IMR-90 (cell line): ENCODE data around the gene ZNF385B. TPM values are rescaled to one million over a fixed set of nuclear protein-coding genes. Genes with fewer than 3 reads are reported as not detected.

Source experiments
- ATAC-seq: fragments of 200-7000 bp; cut with Tn5 transposase; 2 replicates; pipeline ENCODE4 v1.9.1; 2020; ENCODE audit warnings: low read depth, mild to moderate bottlenecking, moderate library complexity
- BruUV-seq: library from RNA; stranded (reverse); fragments of 400-500 nt; replicated peaks from 2 replicates; lab custom pipeline; 2021; lab: Mats Ljungman, UMichigan
- CTCF ChIA-PET: fragments of 300-600 bp; formaldehyde crosslinking; extraction: SDS; loops from one replicate; lab custom pipeline; 2021; ENCODE audit warnings: antibody characterized with exemption; lab: Yijun Ruan, JAX
- POLR2A ChIA-PET: fragments of 300-600 bp; sonication (Branson Sonifier 250); formaldehyde crosslinking; loops from one replicate; lab custom pipeline; 2022; ENCODE audit warnings: antibody characterized with exemption; ENCODE audit not compliant: unreplicated experiment; lab: Charles Lee
- DNase-seq: peaks from one replicate; pipeline ENCODE4 v3.0.0; 2013
- H2AFZ ChIP-seq: replicated peaks from 2 replicates; pipeline ENCODE3; 2013; ENCODE audit warnings: low read length, mild to moderate bottlenecking; ENCODE audit not compliant: poor library complexity
- H2AK5ac ChIP-seq: 2 replicates; pipeline ENCODE4 v1.6.1; 2013; ENCODE audit warnings: low read depth, low read length, inconsistent platforms
- H2AK9ac ChIP-seq: replicated peaks from 2 replicates; pipeline ENCODE3; 2013; ENCODE audit warnings: mild to moderate bottlenecking, low read depth, low read length, moderate library complexity; ENCODE audit not compliant: poor library complexity
- H2BK120ac ChIP-seq: 2 replicates; pipeline ENCODE4 v1.6.1; 2013; ENCODE audit warnings: low read depth, low read length, inconsistent platforms
- H2BK15ac ChIP-seq: 3 replicates; pipeline ENCODE4 v1.6.1; 2013; ENCODE audit warnings: low read depth, low read length, inconsistent platforms
- H2BK20ac ChIP-seq: 2 replicates; pipeline ENCODE4 v1.6.1; 2013; ENCODE audit warnings: low read depth, mild to moderate bottlenecking, inconsistent platforms, low read length, moderate library complexity
- H2BK5ac ChIP-seq: 2 replicates; pipeline ENCODE4 v1.6.1; 2013; ENCODE audit warnings: mild to moderate bottlenecking, low read depth, low read length, inconsistent platforms; ENCODE audit not compliant: poor library complexity, severe bottlenecking
- H3K14ac ChIP-seq: replicated peaks from 2 replicates; pipeline ENCODE4 v1.6.1; 2013; ENCODE audit warnings: low read depth, low read length, inconsistent platforms
- H3K18ac ChIP-seq: 2 replicates; pipeline ENCODE4 v1.6.1; 2013; ENCODE audit warnings: low read depth, low read length, control low read depth
- H3K23ac ChIP-seq: 2 replicates; pipeline ENCODE4 v1.6.1; 2013; ENCODE audit warnings: low read depth, low read length, inconsistent platforms
- H3K27ac ChIP-seq: 2 replicates; pipeline ENCODE4 v1.5.1; 2013; ENCODE audit warnings: mild to moderate bottlenecking, control low read depth, low read length; ENCODE audit not compliant: insufficient read depth
- H3K27me3 ChIP-seq: 2 replicates; pipeline ENCODE4 v1.6.1; 2013; ENCODE audit warnings: low read length; ENCODE audit not compliant: control insufficient read depth, insufficient read depth
- H3K36me3 ChIP-seq: 2 replicates; pipeline ENCODE4 v1.6.1; 2013; ENCODE audit warnings: low read length, mixed read lengths; ENCODE audit not compliant: control insufficient read depth, insufficient read depth
- H3K4ac ChIP-seq: 2 replicates; pipeline ENCODE4 v1.6.1; 2013; ENCODE audit warnings: low read depth, low read length, inconsistent platforms
- H3K4me1 ChIP-seq: 2 replicates; pipeline ENCODE4 v1.6.1; 2013; ENCODE audit warnings: low read length, mixed read lengths; ENCODE audit not compliant: control insufficient read depth, insufficient read depth
- H3K4me2 ChIP-seq: 2 replicates; pipeline ENCODE4 v1.6.1; 2013; ENCODE audit warnings: low read depth, mild to moderate bottlenecking, control low read depth, low read length, moderate library complexity
- H3K4me3 ChIP-seq: 2 replicates; pipeline ENCODE4 v1.5.1; 2013; ENCODE audit warnings: low read depth, mild to moderate bottlenecking, control low read depth, low read length, moderate library complexity; ENCODE audit not compliant: insufficient read depth
- H3K56ac ChIP-seq: 2 replicates; pipeline ENCODE4 v1.6.1; 2013; ENCODE audit warnings: low read length, inconsistent platforms; ENCODE audit not compliant: insufficient read depth; ENCODE audit errors: extremely low read depth
- H3K79me1 ChIP-seq, 2 experiments: 2 replicates each; pipeline ENCODE4 v1.6.1; 2013; ENCODE audit warnings: low read length in 2 of 2, inconsistent platforms in 1 of 2, low read depth in 1 of 2
- H3K9ac ChIP-seq: 2 replicates; pipeline ENCODE4 v1.6.1; 2013; ENCODE audit warnings: low read depth, low read length, control low read depth
- H3K9me1 ChIP-seq: 2 replicates; pipeline ENCODE4 v1.6.1; 2013; ENCODE audit warnings: low read length, inconsistent platforms; ENCODE audit not compliant: insufficient read depth
- H3K9me3 ChIP-seq: 2 replicates; pipeline ENCODE4 v1.6.1; 2013; ENCODE audit warnings: low read length; ENCODE audit not compliant: control insufficient read depth, insufficient read depth
- H4K20me1 ChIP-seq: 2 replicates; pipeline ENCODE4 v1.6.1; 2013; ENCODE audit warnings: low read length, inconsistent platforms; ENCODE audit not compliant: insufficient read depth
- H4K5ac ChIP-seq: 2 replicates; pipeline ENCODE4 v1.6.1; 2013; ENCODE audit warnings: mild to moderate bottlenecking, low read depth, low read length, control low read depth
- H4K8ac ChIP-seq, 2 experiments: 2 replicates each; pipeline ENCODE4 v1.6.1; 2013; ENCODE audit warnings: low read depth in 2 of 2, low read length in 2 of 2, control low read depth in 1 of 2, inconsistent platforms in 1 of 2
- H4K91ac ChIP-seq: 2 replicates; pipeline ENCODE4 v1.6.1; 2013; ENCODE audit warnings: low read depth, low read length, inconsistent platforms; ENCODE audit not compliant: insufficient read depth
- BHLHE40 ChIP-seq: fragments of 150-350 bp; IDR thresholded peaks from 2 replicates; pipeline ENCODE4 v1.6.1; 2016; ENCODE audit warnings: mild to moderate bottlenecking, low read depth, low read length
- CEBPB ChIP-seq: IDR thresholded peaks from 2 replicates; pipeline ENCODE4 v1.6.1; 2012; ENCODE audit warnings: low read depth, low read length, improper control_type of control experiment
- CHD1 ChIP-seq: IDR thresholded peaks from 2 replicates; pipeline ENCODE4 v1.6.1; 2012; ENCODE audit warnings: low read depth, low read length, improper control_type of control experiment
- ELK1 ChIP-seq: fragments of 150-350 bp; IDR thresholded peaks from 2 replicates; pipeline ENCODE4 v1.6.1; 2016; ENCODE audit warnings: low read depth, mild to moderate bottlenecking, low read length, moderate library complexity, borderline replicate concordance
- FOS ChIP-seq: fragments of 150-350 bp; IDR thresholded peaks from 2 replicates; pipeline ENCODE4 v1.6.1; 2016; ENCODE audit warnings: low read depth, low read length
- MAFK ChIP-seq: IDR thresholded peaks from 2 replicates; pipeline ENCODE4 v1.6.1; 2012; ENCODE audit warnings: low read depth, low read length, improper control_type of control experiment
- MXI1 ChIP-seq: IDR thresholded peaks from 2 replicates; pipeline ENCODE4 v1.6.1; 2012; ENCODE audit warnings: low read depth, mild to moderate bottlenecking, low read length, moderate library complexity, borderline replicate concordance
- POLR2A ChIP-seq: IDR thresholded peaks from 2 replicates; pipeline ENCODE4 v1.6.1; 2012; ENCODE audit warnings: mild to moderate bottlenecking, low read depth, low read length
- RCOR1 ChIP-seq: IDR thresholded peaks from 2 replicates; pipeline ENCODE4 v1.6.1; 2012; ENCODE audit warnings: mild to moderate bottlenecking, low read length, improper control_type of control experiment; ENCODE audit not compliant: insufficient replicate concordance
- RFX5 ChIP-seq: IDR thresholded peaks from 2 replicates; pipeline ENCODE4 v1.8.0; 2012; ENCODE audit warnings: low read depth, mild to moderate bottlenecking, low read length, moderate library complexity
- USF2 ChIP-seq: fragments of 150-350 bp; IDR thresholded peaks from 2 replicates; pipeline ENCODE4 v1.6.1; 2017; ENCODE audit warnings: mild to moderate bottlenecking, antibody characterized with exemption, low read length, low read depth
- WGBS, 2 experiments: methylation state at CpG; one replicate each; pipeline versions ENCODE4 v1.1.5 to v1.1.7; 2013; ENCODE audit warnings: missing lambda C conversion rate in 2 of 2; ENCODE audit not compliant: insufficient read length in 1 of 2; ENCODE audit errors: extremely low coverage in 2 of 2; 5-methylcytosine and 5-hydroxymethylcytosine counted together
- dilution Hi-C: fragments of 300-500 bp; cut with HindIII; formaldehyde crosslinking; loops from one replicate; pipeline ENCODE4 v1.14.3; 2018; ENCODE audit warnings: low sequenced_read_pairs; ENCODE audit not compliant: unreplicated experiment
- in situ Hi-C: fragments of 300-500 bp; cut with MboI; formaldehyde crosslinking; loops from 3 replicates; pipeline ENCODE4 v1.14.3; 2019; ENCODE audit warnings: low sequenced_read_pairs, inconsistent platforms, mixed read lengths
- intact Hi-C: fragments of 100-400 bp; cut with micrococcal nuclease; formaldehyde crosslinking; loops from 2 replicates; pipeline ENCODE4 v1.10.0; 2022
- polyA plus RNA-seq, 3 experiments: library from polyadenylated mRNA; depleted of rRNA; stranded (reverse); fragments of >200 nt; gene quantifications; 2 replicates each; pipeline ENCODE4 v1.2.3, GENCODE V29; 2012; ENCODE audit warnings: low replicate concordance in 1 of 3
- total RNA-seq: library from RNA; depleted of rRNA; stranded (reverse); fragments of >200 nt; gene quantifications from 2 replicates; pipeline ENCODE4 v1.2.3, GENCODE V29; 2012

The ZNF385B gene
- total and polyA plus RNA-seq, 2 of the 4 experiments (the other 2 are of a cell fraction): not detected

GRCh38 chr2:179771791-179772190 is 89.6 kb downstream of the ZNF385B start:
- dilution Hi-C loops: no loop called here
- Histone ChIP-seq H3K4me3 (no peak overlapping the region), H2BK120ac (no peak overlapping the region), H3K4me1 (no peaks in the 10 kb centered on the region), H3K14ac (no peak overlapping the region), H3K23ac (no peak overlapping the region), H3K36me3 (no peaks in the 10 kb centered on the region), H3K4ac (no peak overlapping the region), H4K20me1 (no peaks in the 10 kb centered on the region), H3K79me1 (no peaks in the 10 kb centered on the region), H2BK5ac (no peak overlapping the region), H4K8ac (no peak overlapping the region), H3K4me2 (no peak overlapping the region), H2BK20ac (no peak overlapping the region), H3K27ac (no peak overlapping the region), H2AK5ac (no peak overlapping the region), H3K9me1 (no peaks in the 10 kb centered on the region), H2BK15ac (no peak overlapping the region), H4K91ac (no peak overlapping the region), H4K5ac (no peak overlapping the region), H2AK9ac (no peak overlapping the region), H3K9me3 (no peaks in the 10 kb centered on the region), H3K9ac (no peak overlapping the region), H3K18ac (no peak overlapping the region), H3K27me3 (no peaks in the 10 kb centered on the region; the same call in 1 of the 2 replicates), H3K56ac (no peak overlapping the region), H2AFZ (no peak overlapping the region)
- in situ Hi-C loops: no loop called here
- ATAC-seq (no peak), DNase-seq (no peak)
- WGBS, 2 experiments: no CpG with 5 or more reads among the region's 4 CpGs
- TF ChIP-seq CHD1 (no peak), MXI1 (no peak), RCOR1 (no peak), RFX5 (no peak), MAFK (no peak), FOS (no peak), CEBPB (no peak), BHLHE40 (no peak), USF2 (no peak), ELK1 (no peak), POLR2A (no peak)
- intact Hi-C loops: no loop called here
- no TSS peak for BruUV-seq
- CTCF ChIA-PET: no interaction called here
- POLR2A ChIA-PET: no interaction called here
